ENCODE data around the gene QDPR.
"Not testable (repeated sequence)": the region's sequence is repeated elsewhere in the genome, so short reads cannot be mapped to it uniquely, and the experiment has no call there.

Gene QDPR

DNA sequence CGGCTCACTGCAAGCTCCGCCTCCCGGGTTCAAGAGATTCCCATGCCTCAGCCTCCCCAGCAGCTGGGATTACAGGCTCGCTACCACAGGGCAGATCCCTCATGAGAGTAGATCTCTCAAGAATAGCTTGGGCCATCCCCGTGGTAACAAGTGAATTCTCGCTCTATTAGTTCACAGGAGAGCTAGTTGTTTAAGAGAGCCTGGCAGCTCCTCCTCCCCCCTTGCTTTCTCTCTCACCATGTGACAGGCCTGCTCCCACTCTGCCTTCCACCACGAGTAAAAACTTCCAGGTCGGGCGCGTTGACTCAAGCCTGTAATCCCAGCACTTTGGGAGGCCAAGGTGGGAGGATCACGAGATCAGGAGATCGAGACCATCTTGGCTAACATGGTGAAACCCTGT lies 34.8 kb upstream of the QDPR start:
- peaks cover 12% of the 10 kb centered on the region for H3K4me1 ChIP-seq (ENCODE audit: control insufficient read depth, insufficient read depth, low read length)
- H3K9ac ChIP-seq (ENCODE audit: low read length), result no peak overlapping the region
- H3K27ac ChIP-seq (ENCODE audit: low read depth, low read length), result no peak overlapping the region
- peaks cover 7% of the 10 kb centered on the region for H3K27me3 ChIP-seq (ENCODE audit: control insufficient read depth, insufficient read depth, low read length)
- no peak overlapping the region for H3K4me3 ChIP-seq (ENCODE audit: low read depth, low read length)
- no peaks in the 10 kb centered on the region for H3K9me3 ChIP-seq (ENCODE audit: control insufficient read depth, insufficient read depth, low read depth, low read length)
- H3K36me3 ChIP-seq (ENCODE audit: control insufficient read depth, insufficient read depth, low read length), result no peaks in the 10 kb centered on the region

DNA sequence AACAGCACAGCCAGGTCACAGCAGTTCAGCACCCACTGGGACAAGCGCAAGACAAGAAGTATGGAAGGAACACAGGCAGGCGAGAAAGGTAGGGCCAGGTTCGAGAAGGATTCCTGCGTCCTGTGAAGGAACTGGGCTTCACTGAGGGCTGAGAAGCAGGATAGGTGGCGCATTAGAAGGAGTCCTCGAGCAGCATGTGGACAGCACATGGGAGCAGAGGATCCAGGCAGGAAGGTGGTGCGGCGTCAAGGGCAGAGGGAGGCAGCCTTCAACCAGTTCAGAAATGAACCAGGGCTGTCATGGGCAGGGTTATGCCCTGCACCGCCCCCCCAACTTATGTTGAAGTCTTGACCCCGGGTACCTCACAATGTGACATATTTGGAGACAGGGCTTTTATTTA lies 34.3 kb upstream of the QDPR start:
- Histone ChIP-seq H3K4me3 (ENCODE audit: low read depth, low read length) (no peak overlapping the region), H3K9ac (ENCODE audit: low read length) (no peak overlapping the region), H3K27ac (ENCODE audit: low read depth, low read length) (no peak overlapping the region), H3K9me3 (ENCODE audit: control insufficient read depth, insufficient read depth, low read depth, low read length) (no peaks in the 10 kb centered on the region), H3K36me3 (ENCODE audit: control insufficient read depth, insufficient read depth, low read length) (no peaks in the 10 kb centered on the region), H3K27me3 (ENCODE audit: control insufficient read depth, insufficient read depth, low read length) (peaks cover 7% of the 10 kb centered on the region), H3K4me1 (ENCODE audit: control insufficient read depth, insufficient read depth, low read length) (peaks cover 12% of the 10 kb centered on the region)

- Histone ChIP-seq H3K27me3 (ENCODE audit: control insufficient read depth, insufficient read depth, low read length) (peaks cover 7% of the 10 kb centered on the region), H3K4me1 (ENCODE audit: control insufficient read depth, insufficient read depth, low read length) (peaks cover 12% of the 10 kb centered on the region), H3K4me3 (ENCODE audit: low read depth, low read length) (no peak overlapping the region), H3K9me3 (ENCODE audit: control insufficient read depth, insufficient read depth, low read depth, low read length) (no peaks in the 10 kb centered on the region), H3K36me3 (ENCODE audit: control insufficient read depth, insufficient read depth, low read length) (no peaks in the 10 kb centered on the region), H3K27ac (ENCODE audit: low read depth, low read length) (no peak overlapping the region), H3K9ac (ENCODE audit: low read length) (no peak overlapping the region)
Measured at GRCh38 chr4:17545374-17546140, 33.7 kb upstream of the QDPR start.

GRCh38 chr4:17544831-17545234 lies 32.9 kb upstream of the QDPR start:
- Histone ChIP-seq H3K9me3 (ENCODE audit: control insufficient read depth, insufficient read depth, low read depth, low read length) (no peaks in the 10 kb centered on the region), H3K4me3 (ENCODE audit: low read depth, low read length) (no peak overlapping the region), H3K36me3 (ENCODE audit: control insufficient read depth, insufficient read depth, low read length) (no peaks in the 10 kb centered on the region), H3K9ac (ENCODE audit: low read length) (no peak overlapping the region), H3K4me1 (ENCODE audit: control insufficient read depth, insufficient read depth, low read length) (peaks cover 12% of the 10 kb centered on the region), H3K27me3 (ENCODE audit: control insufficient read depth, insufficient read depth, low read length) (peaks cover 7% of the 10 kb centered on the region), H3K27ac (ENCODE audit: low read depth, low read length) (no peak overlapping the region)

GRCh38 chr4:17544205-17544604 lies 32.3 kb upstream of the QDPR start:
- no peak overlapping the region for H3K9ac ChIP-seq (ENCODE audit: low read length)
- peaks cover 12% of the 10 kb centered on the region for H3K4me1 ChIP-seq (ENCODE audit: control insufficient read depth, insufficient read depth, low read length)
- no peak overlapping the region for H3K27ac ChIP-seq (ENCODE audit: low read depth, low read length)
- H3K9me3 ChIP-seq (ENCODE audit: control insufficient read depth, insufficient read depth, low read depth, low read length), result no peaks in the 10 kb centered on the region
- H3K27me3 ChIP-seq (ENCODE audit: control insufficient read depth, insufficient read depth, low read length), result peaks cover 7% of the 10 kb centered on the region
- no peaks in the 10 kb centered on the region for H3K36me3 ChIP-seq (ENCODE audit: control insufficient read depth, insufficient read depth, low read length)
- H3K4me3 ChIP-seq (ENCODE audit: low read depth, low read length), result no peak overlapping the region

GRCh38 chr4:17537060-17537459 lies 25.2 kb upstream of the QDPR start:
- H3K27ac ChIP-seq (ENCODE audit: low read depth, low read length); H3K9ac ChIP-seq (ENCODE audit: low read length); H3K4me1 ChIP-seq (ENCODE audit: control insufficient read depth, insufficient read depth, low read length); H3K36me3 ChIP-seq (ENCODE audit: control insufficient read depth, insufficient read depth, low read length); H3K27me3 ChIP-seq (ENCODE audit: control insufficient read depth, insufficient read depth, low read length); H3K9me3 ChIP-seq (ENCODE audit: control insufficient read depth, insufficient read depth, low read depth, low read length); H3K4me3 ChIP-seq (ENCODE audit: low read depth, low read length): not testable (repeated sequence)

GRCh38 chr4:17535906-17536305 lies 24.0 kb upstream of the QDPR start:
- Histone ChIP-seq H3K4me3 (ENCODE audit: low read depth, low read length) (no peak overlapping the region), H3K4me1 (ENCODE audit: control insufficient read depth, insufficient read depth, low read length) (no peaks in the 10 kb centered on the region), H3K9me3 (ENCODE audit: control insufficient read depth, insufficient read depth, low read depth, low read length) (peaks cover 3% of the 10 kb centered on the region; the same call in 1 of the 2 replicates), H3K27me3 (ENCODE audit: control insufficient read depth, insufficient read depth, low read length) (no peaks in the 10 kb centered on the region), H3K27ac (ENCODE audit: low read depth, low read length) (no peak overlapping the region), H3K36me3 (ENCODE audit: control insufficient read depth, insufficient read depth, low read length) (no peaks in the 10 kb centered on the region), H3K9ac (ENCODE audit: low read length) (no peak overlapping the region)

DNA sequence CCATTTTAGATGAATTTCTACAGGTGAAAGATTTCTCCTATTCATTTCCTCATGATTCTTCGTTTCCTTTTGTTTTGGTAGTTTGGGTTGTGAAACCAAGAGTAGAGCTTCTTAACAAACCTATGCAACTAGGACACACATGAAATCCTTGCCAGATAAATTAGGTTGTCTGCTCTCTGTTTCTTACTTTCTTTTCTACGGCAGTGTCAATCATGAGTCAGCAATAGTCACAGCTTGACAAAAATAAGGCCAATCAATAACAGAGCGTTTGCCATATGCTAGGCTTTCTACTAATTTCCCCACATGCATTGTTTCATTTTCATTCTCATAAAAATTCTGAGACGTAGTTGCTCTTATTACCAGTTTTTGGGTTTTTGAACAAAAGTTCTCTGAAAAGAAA lies 23.4 kb upstream of the QDPR start:
- Histone ChIP-seq H3K36me3 (ENCODE audit: control insufficient read depth, insufficient read depth, low read length) (no peaks in the 10 kb centered on the region), H3K9ac (ENCODE audit: low read length) (no peak overlapping the region), H3K27ac (ENCODE audit: low read depth, low read length) (no peak overlapping the region), H3K9me3 (ENCODE audit: control insufficient read depth, insufficient read depth, low read depth, low read length) (peaks cover 3% of the 10 kb centered on the region; the same call in 1 of the 2 replicates), H3K4me1 (ENCODE audit: control insufficient read depth, insufficient read depth, low read length) (no peaks in the 10 kb centered on the region), H3K4me3 (ENCODE audit: low read depth, low read length) (no peak overlapping the region), H3K27me3 (ENCODE audit: control insufficient read depth, insufficient read depth, low read length) (no peaks in the 10 kb centered on the region)

- H3K9me3 ChIP-seq (ENCODE audit: control insufficient read depth, insufficient read depth, low read depth, low read length), result peaks cover 3% of the 10 kb centered on the region; the same call in 1 of the 2 replicates
- no peak overlapping the region for H3K9ac ChIP-seq (ENCODE audit: low read length)
- no peak overlapping the region for H3K27ac ChIP-seq (ENCODE audit: low read depth, low read length)
- H3K4me3 ChIP-seq (ENCODE audit: low read depth, low read length), result no peak overlapping the region
- H3K27me3 ChIP-seq (ENCODE audit: control insufficient read depth, insufficient read depth, low read length), result no peaks in the 10 kb centered on the region
- H3K36me3 ChIP-seq (ENCODE audit: control insufficient read depth, insufficient read depth, low read length), result no peaks in the 10 kb centered on the region
- H3K4me1 ChIP-seq (ENCODE audit: control insufficient read depth, insufficient read depth, low read length), result no peaks in the 10 kb centered on the region
Measured at GRCh38 chr4:17534705-17535104, 22.8 kb upstream of the QDPR start.

GRCh38 chr4:17531538-17532285 lies 19.8 kb upstream of the QDPR start:
- Histone ChIP-seq H3K4me3 (ENCODE audit: low read depth, low read length) (no peak overlapping the region), H3K9me3 (ENCODE audit: control insufficient read depth, insufficient read depth, low read depth, low read length) (peaks cover 3% of the 10 kb centered on the region; the same call in 1 of the 2 replicates), H3K4me1 (ENCODE audit: control insufficient read depth, insufficient read depth, low read length) (no peaks in the 10 kb centered on the region), H3K27me3 (ENCODE audit: control insufficient read depth, insufficient read depth, low read length) (no peaks in the 10 kb centered on the region), H3K27ac (ENCODE audit: low read depth, low read length) (no peak overlapping the region), H3K36me3 (ENCODE audit: control insufficient read depth, insufficient read depth, low read length) (no peaks in the 10 kb centered on the region), H3K9ac (ENCODE audit: low read length) (no peak overlapping the region)

GRCh38 chr4:17528551-17529165 lies 16.8 kb upstream of the QDPR start:
- no peak overlapping the region for H3K4me3 ChIP-seq (ENCODE audit: low read depth, low read length)
- no peaks in the 10 kb centered on the region for H3K27me3 ChIP-seq (ENCODE audit: control insufficient read depth, insufficient read depth, low read length)
- H3K9ac ChIP-seq (ENCODE audit: low read length), result no peak overlapping the region
- H3K9me3 ChIP-seq (ENCODE audit: control insufficient read depth, insufficient read depth, low read depth, low read length), result no peaks in the 10 kb centered on the region
- no peaks in the 10 kb centered on the region for H3K36me3 ChIP-seq (ENCODE audit: control insufficient read depth, insufficient read depth, low read length)
- H3K4me1 ChIP-seq (ENCODE audit: control insufficient read depth, insufficient read depth, low read length), result no peaks in the 10 kb centered on the region
- no peak overlapping the region for H3K27ac ChIP-seq (ENCODE audit: low read depth, low read length)

All from HUES6 (cell line).